CD4-positive, alpha-beta T cell (primary cell): ENCODE measurements around the gene DDIT3. TPM values are rescaled to one million over a fixed set of nuclear protein-coding genes. Genes with fewer than 3 reads are reported as not detected.
A peak's percentile ranks its signal among the peaks of the same experiment; 100 is the strongest.

ENCODE experiments used
- ATAC-seq: fragments of 200-7000 bp; cut with Tn5 transposase; one replicate; pipeline ENCODE4 v1.10.0; 2022; ENCODE audit warnings: mild to moderate bottlenecking; ENCODE audit not compliant: poor library complexity
- CTCF ChIA-PET: fragments of 350-600 bp; sonication (Branson Sonifier 250); formaldehyde crosslinking; loops from one replicate; lab custom pipeline; 2021; ENCODE audit warnings: antibody characterized with exemption, inconsistent platforms; lab: Charles Lee
- POLR2A ChIA-PET: fragments of 350-600 bp; sonication (Branson Sonifier 250); formaldehyde crosslinking; loops from one replicate; lab custom pipeline; 2021; ENCODE audit warnings: antibody characterized with exemption, inconsistent platforms; lab: Charles Lee
- DNase-seq, 14 experiments: peaks; one replicate each; pipeline ENCODE4 v3.0.0-alpha.2; 2013 to 2020; ENCODE audit warnings: mixed read lengths in 2 of 14
- H3K27ac ChIP-seq, 2 donors: one replicate each; pipeline versions ENCODE4 v1.5.1 to v1.7.0; 2013; ENCODE audit warnings: low read length in 2 of 2, low read depth in 1 of 2, mild to moderate bottlenecking in 1 of 2
- H3K27me3 ChIP-seq, 2 experiments: 1 replicate in 1 of 2; 2 replicates in 1 of 2; pipeline versions ENCODE4 v1.6.1 to v1.7.0; 2013; ENCODE audit warnings: low read length in 2 of 2, control low read depth in 1 of 2, mild to moderate bottlenecking in 1 of 2, moderate library complexity in 1 of 2; ENCODE audit not compliant: insufficient read depth in 2 of 2, control insufficient read depth in 1 of 2
- H3K36me3 ChIP-seq: one replicate; pipeline ENCODE4 v1.6.1; 2013; ENCODE audit warnings: low read length, control low read depth; ENCODE audit not compliant: insufficient read depth
- H3K4me1 ChIP-seq: one replicate; pipeline ENCODE4 v1.6.1; 2013; ENCODE audit warnings: low read length, control low read depth; ENCODE audit not compliant: insufficient read depth
- H3K4me3 ChIP-seq: one replicate; pipeline ENCODE4 v1.5.1; 2013; ENCODE audit warnings: mild to moderate bottlenecking, low read length, moderate library complexity
- H3K9me3 ChIP-seq, 2 experiments: 1 replicate in 1 of 2; 2 replicates in 1 of 2; pipeline versions ENCODE4 v1.6.1 to v1.7.0; 2013; ENCODE audit warnings: low read length in 2 of 2, mild to moderate bottlenecking in 2 of 2, control low read depth in 1 of 2, moderate library complexity in 1 of 2; ENCODE audit not compliant: control insufficient read depth in 1 of 2, insufficient read depth in 1 of 2
- H3K27ac Mint-ChIP-seq: one replicate; pipeline ENCODE4 v1.8.0; 2020; ENCODE audit warnings: mixed read lengths
- H3K27me3 Mint-ChIP-seq: one replicate; pipeline ENCODE4 v1.8.0; 2021; ENCODE audit warnings: mixed read lengths
- H3K36me3 Mint-ChIP-seq: one replicate; pipeline ENCODE4 v1.8.0; 2021; ENCODE audit warnings: low read depth, mixed read lengths
- H3K4me1 Mint-ChIP-seq: one replicate; pipeline ENCODE4 v1.8.0; 2021; ENCODE audit warnings: low read depth, mixed read lengths
- H3K4me3 Mint-ChIP-seq: one replicate; pipeline ENCODE4 v1.8.0; 2020; ENCODE audit warnings: mild to moderate bottlenecking, mixed read lengths
- H3K9me3 Mint-ChIP-seq: one replicate; pipeline ENCODE4 v1.8.0; 2020; ENCODE audit warnings: mixed read lengths
- CTCF ChIP-seq: fragments of 200-600 bp; IDR thresholded peaks from one replicate; pipeline ENCODE4 v1.8.0; 2022; ENCODE audit warnings: antibody characterized with exemption, mild to moderate bottlenecking
- intact Hi-C, 2 experiments: fragments of 100-400 bp; cut with DNase I in 1 of 2; cut with micrococcal nuclease in 1 of 2; formaldehyde crosslinking; loops; one replicate each; pipeline versions ENCODE4 v1.15.1 to v1.9.0; 2023 to 2025; cut with DNase I, micrococcal nuclease
- total RNA-seq, 174 experiments: library from RNA in 2 of 174; stranded (reverse) in 2 of 174; gene quantifications; one replicate each; pipeline ENCODE4 v1.2.3 and lab custom pipeline; 2021 to 2026

DDIT3 gene
- total RNA-seq, 2 experiments from 2014 or later, result 145 TPM

- Histone ChIP-seq H3K27ac (peak overlapping the region in 1 of 2 donors; percentile 63), H3K36me3 (no peaks in the 10 kb centered on the region), H3K4me1 (peaks cover 35% of the 10 kb centered on the region), H3K9me3 (no peaks in the 10 kb centered on the region), H3K27me3 (peaks cover 4 to 8% of the 10 kb centered on the region in 2 experiments), H3K4me3 (peak overlapping the region; percentile 74)
- no peak for ATAC-seq
- peaks cover 4% of the 10 kb centered on the region for H3K27me3 Mint-ChIP-seq
- H3K9me3 Mint-ChIP-seq, result no peaks in the 10 kb centered on the region
- ChIA-PET POLR2A (interaction anchor here (0.6 to 2.6 kb wide), 12 partner anchors 9 to 197 kb away, joined by 3 to 11 read pairs (median 4); partner anchors contain the start of gene TSPAN31), CTCF (interaction anchor here (0.6 to 1.4 kb wide), 5 partner anchors 9 to 88 kb away, joined by 3 read pairs; partner anchors contain the start of gene GLI1)
- H3K27ac Mint-ChIP-seq, result peak overlapping the region; percentile 86
- intact Hi-C loops, result loop anchor here (1.0 to 5.0 kb wide), 7 partner anchors 25 to 89 kb away; partner anchors contain the start of genes ARHGAP9 (in 1 of the 2), GLI1 (in 1 of the 2), MARS1 (in 1 of the 2) and MBD6 (in 1 of the 2)
- no peak for DNase-seq
- no peak for TF ChIP-seq CTCF
- H3K36me3 Mint-ChIP-seq, result peaks cover 13% of the 10 kb centered on the region
- peaks cover 51% of the 10 kb centered on the region for H3K4me1 Mint-ChIP-seq
- peak overlapping the region; percentile 100 for H3K4me3 Mint-ChIP-seq
These were observed 27.1 kb upstream of the DDIT3 start for GRCh38 chr12:57547288-57548012.

- Histone ChIP-seq H3K9me3 (no peaks in the 10 kb centered on the region), H3K4me1 (peaks cover 35% of the 10 kb centered on the region), H3K36me3 (no peaks in the 10 kb centered on the region), H3K27me3 (peaks cover 4 to 8% of the 10 kb centered on the region in 2 experiments), H3K4me3 (peak within 1 kb of the TSS; percentile 74), H3K27ac (peak within 1 kb of the TSS; percentile 63 to 77)
- H3K9me3 Mint-ChIP-seq, result no peaks in the 10 kb centered on the region
- H3K36me3 Mint-ChIP-seq, result peaks cover 13% of the 10 kb centered on the region
- ChIA-PET POLR2A (interaction anchor here (0.6 to 2.6 kb wide), 12 partner anchors 8 to 198 kb away, joined by 3 to 11 read pairs (median 4); partner anchors contain the start of genes DDIT3 and TSPAN31), CTCF (interaction anchor here (0.6 to 1.4 kb wide), 9 partner anchors 9 to 88 kb away, joined by 3 to 5 read pairs (median 3); partner anchors contain the start of gene GLI1)
- intact Hi-C loops, result loop anchor here (1.0 to 5.0 kb wide), 7 partner anchors 24 to 88 kb away; partner anchors contain the start of genes ARHGAP9 (in 1 of the 2), GLI1 (in 1 of the 2), MARS1 (in 1 of the 2) and MBD6 (in 1 of the 2)
- DNase-seq (peak; percentile 81 to 97 (median 88)), ATAC-seq (peak; percentile 95)
- peaks cover 4% of the 10 kb centered on the region for H3K27me3 Mint-ChIP-seq
- TF ChIP-seq CTCF, result no peak
- H3K4me1 Mint-ChIP-seq, result peaks cover 51% of the 10 kb centered on the region
- peak within 1 kb of the TSS; percentile 86 for H3K27ac Mint-ChIP-seq
- H3K4me3 Mint-ChIP-seq, result peak within 1 kb of the TSS; percentile 100
These were observed 26.3 kb upstream of the DDIT3 start, which contains the start of gene DCTN2 for GRCh38 chr12:57546438-57547287. TSS of gene DCTN2 (minus strand) at chr12:57547192. CDS start at chr12:57547063, 129 bp downstream.
